Stimulated activated CD4-positive, alpha-beta T cell treated with anti-CD3 and anti-CD28 coated beads, Interleukin-4, amount 100 ng/mL, for 48 hours (primary cell): ENCODE measurements around the gene GSTT2B.
A peak's percentile ranks its signal among the peaks of the same experiment; 100 is the strongest.
"Not testable (repeated sequence)": the region's sequence is repeated elsewhere in the genome, so short reads cannot be mapped to it uniquely, and the experiment has no call there.

Source experiments
- DNase-seq, 2 donors: peaks; one replicate each; pipeline ENCODE4 v3.0.0-alpha.2; 2020; ENCODE audit warnings: low read depth in 2 of 2

The GSTT2B gene

GRCh38 chr22:23947391-23947790, 13.6 kb downstream of the GSTT2B start:
- DNase-seq = not testable (repeated sequence)

GRCh38 chr22:23940166-23940565, 20.8 kb downstream of the GSTT2B start:
- not testable (repeated sequence) for DNase-seq

GRCh38 chr22:23939017-23939357, 22.0 kb downstream of the GSTT2B start:
- DNase-seq = no peak

GRCh38 chr22:23938328-23939016, 22.5 kb downstream of the GSTT2B start:
- DNase-seq = no peak

- DNase-seq = no peak
Observed at GRCh38 chr22:23926561-23926960, 34.4 kb downstream of the GSTT2B start.

- no peak for DNase-seq
Observed at GRCh38 chr22:23925020-23925606, 35.9 kb downstream of the GSTT2B start.

- DNase-seq = no peak
Observed at GRCh38 chr22:23922921-23923320, 38.1 kb downstream of the GSTT2B start.

GRCh38 chr22:23921586-23922201, 39.3 kb downstream of the GSTT2B start:
- DNase-seq = not testable (repeated sequence)

- not testable (repeated sequence) for DNase-seq
Observed at GRCh38 chr22:23920267-23920611, 40.8 kb downstream of the GSTT2B start.

GRCh38 chr22:23915290-23915689, 45.7 kb downstream of the GSTT2B start:
- no peak for DNase-seq

GRCh38 chr22:23913661-23914353, 47.2 kb downstream of the GSTT2B start:
- DNase-seq = peak; percentile 100

- no peak for DNase-seq
Observed at GRCh38 chr22:23913306-23913660, 47.7 kb downstream of the GSTT2B start.

- no peak for DNase-seq
Observed at GRCh38 chr22:23912293-23912903, 48.6 kb downstream of the GSTT2B start.

- DNase-seq = no peak
Observed at GRCh38 chr22:23911318-23911980, 49.5 kb downstream of the GSTT2B start.

GRCh38 chr22:23910496-23911190, 50.4 kb downstream of the GSTT2B start:
- DNase-seq = no peak

GRCh38 chr22:23909296-23909898, 51.6 kb downstream of the GSTT2B start:
- no peak for DNase-seq

GRCh38 chr22:23908587-23909205, 52.3 kb downstream of the GSTT2B start:
- no peak for DNase-seq

- DNase-seq = not testable (repeated sequence)
Observed at GRCh38 chr22:23907423-23907822, 53.6 kb downstream of the GSTT2B start.
